Common myeloid progenitor, CD34-positive (primary cell): ENCODE measurements around the gene TUT1.
A peak's percentile ranks its signal among the peaks of the same experiment; 100 is the strongest.
"Not testable (repeated sequence)": the region's sequence is repeated elsewhere in the genome, so short reads cannot be mapped to it uniquely, and the experiment has no call there.

Experiments
- CTCF ChIA-PET: fragments of 350-600 bp; sonication (Branson Sonifier 250); formaldehyde crosslinking; loops from one replicate; lab custom pipeline; 2021; ENCODE audit warnings: antibody characterized with exemption; lab: Charles Lee
- POLR2A ChIA-PET: fragments of 350-600 bp; sonication (Branson Sonifier 250); formaldehyde crosslinking; loops from one replicate; lab custom pipeline; 2021; ENCODE audit warnings: antibody characterized with exemption; lab: Charles Lee
- DNase-seq, 3 donors: peaks; one replicate each; pipeline versions ENCODE4 v3.0.0 to v3.0.0-alpha.2; 2013
- H3K27ac ChIP-seq, 2 experiments: 1 replicate in 1 of 2; 2 replicates in 1 of 2; pipeline ENCODE4 v1.7.0; 2013; ENCODE audit warnings: inconsistent platforms in 2 of 2, low read length in 2 of 2, mild to moderate bottlenecking in 2 of 2, low read depth in 1 of 2, moderate library complexity in 1 of 2; ENCODE audit not compliant: severe bottlenecking in 2 of 2, insufficient read depth in 1 of 2, poor library complexity in 1 of 2
- H3K27me3 ChIP-seq, 5 experiments: replicated peaks in 2 of 5; 1 replicate in 3 of 5; 2 replicates in 2 of 5; pipeline versions ENCODE4 v1.6.1 to v1.7.0; 2013; ENCODE audit warnings: low read length in 4 of 5, mild to moderate bottlenecking in 2 of 5, moderate library complexity in 2 of 5, inconsistent platforms in 1 of 5; ENCODE audit not compliant: insufficient read depth in 5 of 5, control insufficient read depth in 4 of 5
- H3K36me3 ChIP-seq, 4 experiments: 1 replicate in 2 of 4; 2 replicates in 2 of 4; pipeline versions ENCODE4 v1.6.1 to v1.7.0; 2013; ENCODE audit warnings: low read length in 3 of 4, control low read depth in 1 of 4, mild to moderate bottlenecking in 1 of 4; ENCODE audit not compliant: control insufficient read depth in 4 of 4, insufficient read depth in 4 of 4
- H3K4me1 ChIP-seq, 4 experiments: 1 replicate in 3 of 4; 2 replicates in 1 of 4; pipeline versions ENCODE4 v1.6.1 to v1.7.1; 2013; ENCODE audit warnings: low read length in 3 of 4, mild to moderate bottlenecking in 3 of 4, control low read depth in 1 of 4, inconsistent platforms in 1 of 4, moderate library complexity in 1 of 4; ENCODE audit not compliant: control insufficient read depth in 4 of 4, insufficient read depth in 4 of 4; ENCODE audit errors: control extremely low read depth in 1 of 4
- H3K4me3 ChIP-seq, 7 experiments: 1 replicate in 4 of 7; 2 replicates in 3 of 7; pipeline versions ENCODE4 v1.5.1 to v1.7.0; 2013; ENCODE audit warnings: mild to moderate bottlenecking in 7 of 7, low read length in 6 of 7, moderate library complexity in 6 of 7, inconsistent platforms in 2 of 7, low read depth in 2 of 7, control low read depth in 1 of 7; ENCODE audit not compliant: insufficient read depth in 4 of 7, control insufficient read depth in 1 of 7; ENCODE audit errors: extremely low read depth in 1 of 7
- H3K9me3 ChIP-seq, 5 experiments: 1 replicate in 4 of 5; 2 replicates in 1 of 5; pipeline versions ENCODE4 v1.6.1 to v1.7.1; 2013; ENCODE audit warnings: low read length in 4 of 5, mild to moderate bottlenecking in 2 of 5, inconsistent platforms in 1 of 5, low read depth in 1 of 5, moderate library complexity in 1 of 5; ENCODE audit not compliant: control insufficient read depth in 4 of 5, insufficient read depth in 2 of 5; ENCODE audit errors: control extremely low read depth in 1 of 5
- WGBS: methylation state at CpG from one replicate; pipeline ENCODE4 v1.1.5; 2013; ENCODE audit not compliant: insufficient coverage; 5-methylcytosine and 5-hydroxymethylcytosine counted together

The TUT1 gene

GRCh38 chr11:62574363-62575071 is 16.8 kb downstream of the TUT1 start:
- H3K4me3 ChIP-seq: peak overlapping the region; percentile 58 to 99 (median 96)
- no peaks in the 10 kb centered on the region for H3K9me3 ChIP-seq
- POLR2A ChIA-PET: interaction anchor here (1.2 to 3.3 kb wide), 2 partner anchors 17 to 27 kb away, joined by 7 to 25 read pairs; partner anchors contain the start of genes MTA2 and TUT1
- CTCF ChIA-PET: interaction anchor here (0.9 to 2.4 kb wide), 11 partner anchors 9 to 181 kb away, joined by 3 to 21 read pairs (median 4); partner anchors contain the start of genes LRRN4CL and TUT1
- no peaks in the 10 kb centered on the region for H3K27me3 ChIP-seq
- peak in 1 of 3 donors; percentile 31 for DNase-seq
- under 1% methylated on average over 24 of the region's 33 CpGs for WGBS
- H3K4me1 ChIP-seq: peaks cover 10 to 38% (median 30%) of the 10 kb centered on the region in 4 experiments
- peak overlapping the region; percentile 75 to 92 for H3K27ac ChIP-seq
- H3K36me3 ChIP-seq: peaks cover 14 to 64% (median 51%) of the 10 kb centered on the region in 4 experiments

GRCh38 chr11:62573592-62574362 is 17.5 kb downstream of the TUT1 start, which contains the start of gene EEF1G:
EEF1G (minus strand) TSS chr11:62573891; CDS start chr11:62573842, 49 bp downstream.
- Histone ChIP-seq H3K4me3 (peak within 1 kb of the TSS; percentile 86 to 99 (median 96)), H3K4me1 (peaks cover 10 to 38% (median 30%) of the 10 kb centered on the region in 4 experiments), H3K27ac (peak within 1 kb of the TSS; percentile 88 to 95), H3K36me3 (peaks cover 13 to 66% (median 52%) of the 10 kb centered on the region in 4 experiments), H3K27me3 (no peaks in the 10 kb centered on the region), H3K9me3 (no peaks in the 10 kb centered on the region)
- POLR2A ChIA-PET: interaction anchor here (1.2 to 3.3 kb wide), 2 partner anchors 18 to 27 kb away, joined by 7 to 25 read pairs; partner anchors contain the start of genes MTA2 and TUT1
- CTCF ChIA-PET: interaction anchor here (0.9 to 2.4 kb wide), 7 partner anchors 8 to 179 kb away, joined by 3 to 21 read pairs (median 5); partner anchors contain the start of gene TUT1
- WGBS: 1% methylated on average over 32 of the region's 46 CpGs
- DNase-seq: peak; percentile 100

- Histone ChIP-seq H3K4me3 (peak overlapping the region; percentile 86 to 99 (median 96)), H3K36me3 (peaks cover 10 to 65% (median 53%) of the 10 kb centered on the region in 4 experiments), H3K27ac (peak overlapping the region; percentile 88 to 95), H3K9me3 (no peaks in the 10 kb centered on the region), H3K27me3 (no peaks in the 10 kb centered on the region), H3K4me1 (peaks cover 10 to 38% (median 30%) of the 10 kb centered on the region in 4 experiments)
- POLR2A ChIA-PET: interaction anchor here (0.7 to 3.3 kb wide), 3 partner anchors 19 to 31 kb away, joined by 3 to 25 read pairs (median 7); partner anchors contain the start of genes MTA2 and TUT1
- DNase-seq: peak in 2 of 3 donors; percentile 53 to 61
- 1% methylated on average over 33 of the region's 33 CpGs for WGBS
- CTCF ChIA-PET: interaction anchor here (0.7 to 4.5 kb wide), 11 partner anchors 8 to 179 kb away, joined by 3 to 36 read pairs (median 5); partner anchors contain the start of gene TUT1
Observed at GRCh38 chr11:62573006-62573591, 18.2 kb downstream of the TUT1 start.

GRCh38 chr11:62572431-62572830 is 18.9 kb downstream of the TUT1 start:
- peak overlapping the region; percentile 88 to 95 for H3K27ac ChIP-seq
- CTCF ChIA-PET: interaction anchor here (0.7 to 4.5 kb wide), 5 partner anchors 11 to 148 kb away, joined by 3 to 36 read pairs (median 5); no protein-coding TSS in a partner anchor
- WGBS: 96% methylated on average over 9 of the region's 12 CpGs
- H3K4me1 ChIP-seq: peaks cover 10 to 38% (median 30%) of the 10 kb centered on the region in 4 experiments
- H3K36me3 ChIP-seq: peaks cover 10 to 66% (median 53%) of the 10 kb centered on the region in 4 experiments
- no peak for DNase-seq
- POLR2A ChIA-PET: interaction anchor here (0.7 to 3.3 kb wide), 2 partner anchors 19 to 30 kb away, joined by 3 to 25 read pairs; partner anchors contain the start of gene TUT1
- no peaks in the 10 kb centered on the region for H3K27me3 ChIP-seq
- no peaks in the 10 kb centered on the region for H3K9me3 ChIP-seq
- H3K4me3 ChIP-seq: peak overlapping the region in 6 of 7 experiments; percentile 86 to 99 (median 96)

GRCh38 chr11:62571493-62571892 is 19.8 kb downstream of the TUT1 start:
- H3K27me3 ChIP-seq, POLR2A ChIA-PET, H3K9me3 ChIP-seq, DNase-seq: not testable (repeated sequence)
- Histone ChIP-seq H3K27ac (peak overlapping the region in 1 of 2 experiments; percentile 95), H3K4me3 (peak overlapping the region in 1 of 7 experiments; percentile 96), H3K4me1 (peaks cover 10 to 38% (median 30%) of the 10 kb centered on the region in 4 experiments), H3K36me3 (peaks cover 9 to 67% (median 54%) of the 10 kb centered on the region in 4 experiments)
- 100% methylated on average over 4 of the region's 5 CpGs for WGBS
- CTCF ChIA-PET: interaction anchor here (0.7 to 4.5 kb wide), 4 partner anchors 10 to 147 kb away, joined by 3 to 36 read pairs (median 4); no protein-coding TSS in a partner anchor

- H3K36me3 ChIP-seq: peaks cover 12 to 67% (median 54%) of the 10 kb centered on the region in 4 experiments
- peaks cover 10 to 38% (median 30%) of the 10 kb centered on the region in 4 experiments for H3K4me1 ChIP-seq
Observed at GRCh38 chr11:62570903-62571302, 20.4 kb downstream of the TUT1 start.

More at GRCh38 chr11:62570903-62571302, 20.4 kb downstream of the TUT1 start:
- H3K9me3 ChIP-seq, DNase-seq, H3K4me3 ChIP-seq, H3K27me3 ChIP-seq, POLR2A ChIA-PET: not testable (repeated sequence)
- CTCF ChIA-PET: interaction anchor here (0.7 to 4.5 kb wide), 7 partner anchors 9 to 149 kb away, joined by 3 to 36 read pairs (median 4); partner anchors contain the start of gene TUT1
- H3K27ac ChIP-seq: peak overlapping the region in 1 of 2 experiments; percentile 43
- 95% methylated on average over 2 of the region's 5 CpGs for WGBS
